SJCRH30 (cell line): Measurements from ENCODE around the gene LRRC36. TPM values are rescaled to one million over a fixed set of nuclear protein-coding genes. Genes with fewer than 3 reads are reported as not detected.

Experiments
- DNase-seq, 2 experiments: peaks; one replicate each; pipeline ENCODE4 v3.0.0-alpha.2; 2015 to 2020
- H3K27ac ChIP-seq: fragments of 250-450 bp; sonication (Bioruptor Pico); 2 replicates; pipeline ENCODE4 v1.5.1; 2020; ENCODE audit warnings: mild to moderate bottlenecking, moderate library complexity
- H3K27me3 ChIP-seq: fragments of 250-450 bp; sonication (Bioruptor Pico); 2 replicates; pipeline ENCODE4 v1.5.1; 2020; ENCODE audit warnings: mild to moderate bottlenecking, moderate library complexity
- H3K36me3 ChIP-seq: fragments of 250-450 bp; sonication (Bioruptor Pico); 2 replicates; pipeline ENCODE4 v1.5.1; 2020; ENCODE audit warnings: mild to moderate bottlenecking, moderate library complexity
- H3K4me1 ChIP-seq: fragments of 250-450 bp; sonication (Bioruptor Pico); 2 replicates; pipeline ENCODE4 v1.5.1; 2020; ENCODE audit warnings: mild to moderate bottlenecking, moderate library complexity
- H3K4me3 ChIP-seq: fragments of 250-450 bp; sonication (Bioruptor Pico); 2 replicates; pipeline ENCODE4 v1.5.1; 2020; ENCODE audit warnings: mild to moderate bottlenecking, moderate library complexity
- H3K9me3 ChIP-seq: fragments of 250-450 bp; sonication (Bioruptor Pico); replicated peaks from 2 replicates; pipeline ENCODE4 v1.5.1; 2020; ENCODE audit warnings: mild to moderate bottlenecking, moderate library complexity
- total RNA-seq: library from RNA; depleted of rRNA; stranded (reverse); fragments of >200 nt; shearing (Covaris generic); gene quantifications from 2 replicates; pipeline ENCODE4 v1.2.3, GENCODE V29; 2014; rRNA removed

LRRC36 gene
- total RNA-seq, 1 experiment from 2014 or later = not detected

DNA sequence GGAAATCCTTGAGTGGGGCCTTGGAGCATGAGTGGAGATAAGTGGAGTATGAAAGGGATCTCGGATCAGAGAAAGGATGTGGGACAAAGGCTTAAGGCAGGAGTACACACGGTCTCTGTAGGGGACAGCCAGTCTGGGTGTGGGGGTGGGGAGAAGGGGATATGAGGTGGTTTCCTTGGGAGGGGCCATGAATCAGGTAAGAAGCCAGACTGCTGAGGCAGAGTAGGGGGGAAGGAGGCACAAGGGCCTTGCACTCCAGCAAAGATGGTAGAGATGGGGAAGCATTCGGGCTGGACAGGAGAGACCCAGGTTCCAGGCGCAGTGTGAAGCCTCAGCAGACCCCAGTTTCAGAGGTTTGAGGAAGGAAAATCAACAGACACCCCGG, 105.9 kb downstream of the LRRC36 start:
- no peak for DNase-seq
- no peak overlapping the region for H3K27ac ChIP-seq
- no peak overlapping the region for H3K4me3 ChIP-seq
- no peaks in the 10 kb centered on the region for H3K27me3 ChIP-seq
- peaks cover 6% of the 10 kb centered on the region for H3K4me1 ChIP-seq
- no peaks in the 10 kb centered on the region for H3K36me3 ChIP-seq
- H3K9me3 ChIP-seq = no peaks in the 10 kb centered on the region

- H3K4me1 ChIP-seq = peaks cover 6% of the 10 kb centered on the region
- H3K36me3 ChIP-seq = peaks cover 3% of the 10 kb centered on the region; the same call in 1 of the 2 replicates
- no peaks in the 10 kb centered on the region for H3K27me3 ChIP-seq
- H3K27ac ChIP-seq = no peak overlapping the region
- no peak for DNase-seq
- no peaks in the 10 kb centered on the region for H3K9me3 ChIP-seq
- H3K4me3 ChIP-seq = no peak overlapping the region
Measured at GRCh38 chr16:67433131-67433719, 106.6 kb downstream of the LRRC36 start.

Other genes with a start within 250 kb of the LRRC36 start
- gene PHAF1, start 216.9 kb upstream of the LRRC36 start, total RNA-seq = 39.5 and 45.2 TPM in 2 replicates
- 13.1 and 14.6 TPM in 2 replicates for gene B3GNT9, start 175.8 kb upstream of the LRRC36 start, total RNA-seq
- gene TRADD, start 166.9 kb upstream of the LRRC36 start, total RNA-seq = 4.8 and 6.1 TPM in 2 replicates
- 4.0 and 5.7 TPM in 2 replicates for gene FBXL8, start 166.9 kb upstream of the LRRC36 start, total RNA-seq
- gene HSF4, start 162.1 kb upstream of the LRRC36 start, total RNA-seq = 2.8 and 4.9 TPM in 2 replicates
- 13.3 and 14.1 TPM in 2 replicates for gene NOL3, start 156.3 kb upstream of the LRRC36 start, total RNA-seq
- 20.5 and 23.8 TPM in 2 replicates for gene MATCAP1, start 142.9 kb upstream of the LRRC36 start, total RNA-seq
- gene EXOC3L1, start 136.7 kb upstream of the LRRC36 start, total RNA-seq = 1.5 and 2.0 TPM in 2 replicates
- 134 and 141 TPM in 2 replicates for gene E2F4, start 134.7 kb upstream of the LRRC36 start, total RNA-seq
- 0.84 and 1.8 TPM in 2 replicates for gene ELMO3, start 127.7 kb upstream of the LRRC36 start, total RNA-seq
- gene TMEM208, start 99.7 kb upstream of the LRRC36 start, total RNA-seq = 32.1 and 33.0 TPM in 2 replicates
- 20.7 and 23.2 TPM in 2 replicates for gene FHOD1, start 79.3 kb upstream of the LRRC36 start, total RNA-seq
- 1.4 and 1.7 TPM in 2 replicates for gene SLC9A5, start 77.8 kb upstream of the LRRC36 start, total RNA-seq
- gene PLEKHG4, start 47.3 kb upstream of the LRRC36 start, total RNA-seq = 0.33 TPM in 1 of 2 replicates, not detected in the other
- 0.04 TPM in 1 of 2 replicates, not detected in the other for gene KCTD19, start 74 bp upstream of the LRRC36 start, total RNA-seq
- gene TPPP3, start 66.7 kb downstream of the LRRC36 start, total RNA-seq = 34.6 and 38.3 TPM in 2 replicates
- gene ZDHHC1, start 89.7 kb downstream of the LRRC36 start, total RNA-seq = 0.10 TPM in 1 of 2 replicates, not detected in the other
- 0.61 and 1.1 TPM in 2 replicates for gene HSD11B2, start 104.3 kb downstream of the LRRC36 start, total RNA-seq
- 48.6 and 49.4 TPM in 2 replicates for gene ATP6V0D1, start 154.3 kb downstream of the LRRC36 start, total RNA-seq
- not detected in 2 replicates for gene AGRP, start 156.7 kb downstream of the LRRC36 start, total RNA-seq
- gene RIPOR1, start 202.0 kb downstream of the LRRC36 start, total RNA-seq = 10.8 and 13.5 TPM in 2 replicates
- gene CTCF, start 235.7 kb downstream of the LRRC36 start, total RNA-seq = 53.9 and 58.7 TPM in 2 replicates